ENCODE data around the gene KPNA5. TPM values are rescaled to one million over a fixed set of nuclear protein-coding genes. Genes with fewer than 3 reads are reported as not detected.
A peak's percentile ranks its signal among the peaks of the same experiment; 100 is the strongest.
"Not testable (repeated sequence)": the region's sequence is repeated elsewhere in the genome, so short reads cannot be mapped to it uniquely, and the experiment has no call there.

KPNA5 gene
- total and polyA plus RNA-seq, 9 of the 15 experiments (the other 6 are each of a cell fraction or from before 2014, with no cell fraction given) = 3.2 to 10.3 (median 6.5) TPM

DNA sequence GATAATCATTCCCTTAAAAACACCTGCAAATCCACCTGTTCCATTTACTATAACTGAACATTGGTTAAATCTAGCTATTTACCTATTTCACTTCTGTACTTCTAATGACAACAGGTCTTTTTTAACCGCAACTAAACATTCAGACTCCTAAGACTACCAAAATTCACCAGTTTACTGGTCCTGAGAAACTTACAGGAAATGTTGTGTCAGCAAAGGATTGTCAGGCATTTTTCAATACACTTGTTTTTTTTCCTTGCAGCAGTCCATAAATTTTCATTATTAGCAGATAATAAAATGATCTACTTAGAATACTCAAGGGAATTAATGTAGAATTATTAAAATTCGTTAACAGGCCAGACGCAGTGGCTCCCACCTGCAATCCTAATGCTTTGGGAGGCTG, 17.7 kb upstream of the KPNA5 start:
- intact Hi-C loops (cut with micrococcal nuclease) (no loop called here), in situ Hi-C loops (cut with MboI) (no loop called here)
- Histone ChIP-seq H4K20me1 (replicated peaks; ENCODE audit: control insufficient read depth, insufficient read depth, low read length) (0 out of 2 replicates have a peak, but pooled peaks cover 3% of the 10 kb centered on the region), H3K27ac (ENCODE audit: extremely low read depth, low read depth, low read length) (no peak overlapping the region), H3K4me2 (ENCODE audit: insufficient read depth, low read length) (no peak overlapping the region), H3K9ac (ENCODE audit: insufficient read depth in 1 of 2, low read depth in 2 of 2, low read length in 2 of 2) (no peak overlapping the region), H3K36me3 (ENCODE audit: control insufficient read depth, insufficient read depth, low read length) (peaks cover 19% of the 10 kb centered on the region), H3K9me3 (replicated peaks; ENCODE audit: control insufficient read depth, insufficient read depth, low read depth, low read length) (no peaks in the 10 kb centered on the region), H3K79me2 (ENCODE audit: control insufficient read depth, insufficient read depth, low read length) (peaks cover 86% of the 10 kb centered on the region), H3K9me1 (ENCODE audit: control insufficient read depth, insufficient read depth, low read length) (no peaks in the 10 kb centered on the region), H3K4me1 (replicated peaks in 1 of 2; ENCODE audit: control insufficient read depth in 2 of 2, insufficient read depth in 2 of 2, low read length in 2 of 2) (peaks cover 5 to 7% of the 10 kb centered on the region in 2 experiments; a peak in 4 of 5 replicates), H3K27me3 (ENCODE audit: control insufficient read depth in 2 of 2, insufficient read depth in 2 of 2, low read length in 2 of 2) (no peaks in the 10 kb centered on the region), H3K4me3 (no peak overlapping the region), H2AFZ (ENCODE audit: low read depth, low read length) (no peak overlapping the region)
- BruUV-seq (replicated peaks) = no TSS peak
- DNase-seq (ENCODE audit: extremely low read depth in 1 of 4, low spot score in 3 of 4) = no peak
- TF ChIP-seq ZNF316 (IDR thresholded peaks at IDR 0.05) = peak; percentile 62
- no peak for TF ChIP-seq EHMT2 (IDR thresholded peaks at IDR 0.05)
- TF ChIP-seq SIN3A (IDR thresholded peaks at IDR 0.05; ENCODE audit: borderline replicate concordance in 2 of 2, control insufficient read depth in 1 of 2, low read depth in 2 of 2, low read length in 2 of 2) = no peak
- TF ChIP-seq ZKSCAN8 (CRISPR knock-in tag; IDR thresholded peaks at IDR 0.05) = no peak
- FAIRE-seq = no peak
- no peak for ATAC-seq
- ChIA-PET CTCF (ENCODE audit: low intra/inter-chr PET ratio) (no interaction called here), POLR2A (no interaction called here)
- 100% methylated on average over 3 of the region's 3 CpGs for WGBS (ENCODE audit: insufficient coverage, low coverage, missing lambda C conversion rate)

DNA sequence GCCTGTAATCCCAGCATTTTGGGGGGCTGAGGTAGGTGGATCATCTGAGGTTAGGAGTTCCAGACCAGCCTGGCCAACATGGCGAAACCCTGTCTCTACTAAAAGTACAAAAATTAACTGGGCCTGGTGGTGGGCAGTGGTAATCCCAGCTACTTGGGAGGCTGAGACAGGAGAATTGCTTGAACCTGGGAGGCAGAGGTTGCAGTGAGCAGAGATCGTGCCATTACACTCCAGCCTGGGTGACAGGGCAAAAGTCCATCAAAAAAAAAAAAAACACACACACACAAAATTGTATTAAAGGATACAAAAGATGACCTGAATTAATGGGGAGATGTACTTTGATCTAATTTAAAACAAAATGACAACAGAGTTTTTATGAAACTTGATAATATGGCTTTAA, 16.8 kb upstream of the KPNA5 start:
- not testable (repeated sequence) for H2AFZ ChIP-seq (ENCODE audit: low read depth, low read length)

More for the DNA sequence above, 16.8 kb upstream of the KPNA5 start:
- H3K9me3 ChIP-seq (replicated peaks; ENCODE audit: control insufficient read depth, insufficient read depth, low read depth, low read length); H3K9me1 ChIP-seq (ENCODE audit: control insufficient read depth, insufficient read depth, low read length); H3K4me3 ChIP-seq; BruUV-seq (replicated peaks); CTCF ChIA-PET (ENCODE audit: low intra/inter-chr PET ratio); in situ Hi-C loops (cut with MboI); H3K27ac ChIP-seq (ENCODE audit: extremely low read depth, low read depth, low read length); DNase-seq (ENCODE audit: extremely low read depth in 1 of 4, low spot score in 3 of 4); POLR2A ChIA-PET; H4K20me1 ChIP-seq (replicated peaks; ENCODE audit: control insufficient read depth, insufficient read depth, low read length); H3K4me2 ChIP-seq (ENCODE audit: insufficient read depth, low read length); ATAC-seq; H3K27me3 ChIP-seq (ENCODE audit: control insufficient read depth in 2 of 2, insufficient read depth in 2 of 2, low read length in 2 of 2); intact Hi-C loops (cut with micrococcal nuclease); H3K4me1 ChIP-seq (replicated peaks in 1 of 2; ENCODE audit: control insufficient read depth in 2 of 2, insufficient read depth in 2 of 2, low read length in 2 of 2); FAIRE-seq: not testable (repeated sequence)
- WGBS (ENCODE audit: insufficient coverage, low coverage, missing lambda C conversion rate) = 100% methylated on average over 1 of the region's 2 CpGs
- peaks cover 15% of the 10 kb centered on the region for H3K36me3 ChIP-seq (ENCODE audit: control insufficient read depth, insufficient read depth, low read length)
- H3K9ac ChIP-seq (ENCODE audit: insufficient read depth in 1 of 2, low read depth in 2 of 2, low read length in 2 of 2) = 0 out of 4 replicates have a peak overlapping the region, but pooled peaks of 1 of the 2 experiments have one; percentile 86
- H3K79me2 ChIP-seq (ENCODE audit: control insufficient read depth, insufficient read depth, low read length) = peaks cover 89% of the 10 kb centered on the region
